Transverse colon (tissue), 4 donors: ENCODE measurements around the gene CHD6.

ENCODE experiments used
- CTCF ChIP-seq, 5 experiments: fragments of 200-600 bp in 3 of 5; fragments of 450-650 bp in 2 of 5; sonication (generic) in 3 of 5; IDR thresholded peaks; 1 replicate in 2 of 5; 2 replicates in 3 of 5; pipeline ENCODE4 v1.5.1; 2016 to 2017; ENCODE audit warnings: antibody characterized with exemption in 5 of 5, inconsistent platforms in 3 of 5, mild to moderate bottlenecking in 2 of 5, moderate library complexity in 1 of 5
- EP300 ChIP-seq: sonication (generic); formaldehyde crosslinking; IDR thresholded peaks from one replicate; pipeline ENCODE4 v1.6.1; 2017; ENCODE audit warnings: antibody characterized with exemption, low read depth
- POLR2A ChIP-seq: fragments of 450-650 bp; IDR thresholded peaks from one replicate; pipeline ENCODE4 v1.6.1; 2016; ENCODE audit warnings: antibody characterized with exemption, mild to moderate bottlenecking, moderate library complexity
- POLR2AphosphoS5 ChIP-seq, 3 donors: sonication (generic); formaldehyde crosslinking; IDR thresholded peaks; one replicate each; pipeline ENCODE4 v1.6.1; 2016; ENCODE audit warnings: antibody characterized with exemption in 3 of 3

GRCh38 chr20:41552295-41553068 is 65.7 kb downstream of the CHD6 start:
- no peak for TF ChIP-seq POLR2A
- TF ChIP-seq EP300: no peak
- no peak for TF ChIP-seq POLR2AphosphoS5 (IDR thresholded peaks at IDR 0.05)
- TF ChIP-seq CTCF (IDR thresholded peaks at IDR 0.05): no peak
